SKM-1 (cell line): ENCODE results near the gene CD81.
A peak's percentile ranks its signal among the peaks of the same experiment; 100 is the strongest.

Experiments used
- DNase-seq: peaks from one replicate; lab custom pipeline; 2025; ENCODE audit not compliant: unreplicated experiment; lab: John Stamatoyannopoulos, UW

CD81 gene

DNA sequence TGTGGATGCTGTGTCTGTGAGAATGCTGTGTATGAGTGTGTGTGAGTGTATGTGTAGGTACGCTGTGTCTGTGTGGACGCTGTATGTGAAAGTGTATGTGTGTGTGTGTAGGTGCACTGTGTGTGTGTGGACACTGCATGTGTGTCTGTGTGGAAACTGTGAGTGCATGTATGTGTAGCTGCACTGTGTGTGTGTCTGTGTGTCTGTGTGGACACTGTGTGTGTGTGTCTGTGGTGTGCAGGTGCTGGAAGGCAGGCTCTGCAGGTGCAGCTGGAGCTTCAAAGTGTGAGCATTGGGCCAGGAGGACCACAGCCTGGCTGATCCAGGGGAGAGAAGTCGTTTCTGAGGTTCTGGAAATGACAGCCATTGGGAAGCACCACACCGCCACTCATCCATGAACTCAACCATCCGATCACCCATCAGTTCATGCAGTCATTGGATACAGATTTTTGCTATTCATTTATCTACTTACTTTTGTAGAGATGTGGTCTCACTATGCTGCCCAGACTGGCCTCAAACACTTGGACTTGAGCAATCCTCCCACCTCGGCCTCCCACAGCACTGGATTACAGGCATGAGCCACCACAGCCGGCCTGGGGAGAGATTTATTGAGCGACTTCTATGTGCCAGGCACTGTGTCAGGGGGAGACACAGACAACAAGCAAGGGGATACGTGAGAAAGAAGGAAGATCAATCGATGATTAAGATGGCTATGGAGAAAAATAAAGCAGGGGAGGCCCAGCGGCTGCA lies 57.6 kb downstream of the CD81 start:
- no peak for DNase-seq

GRCh38 chr11:2435288-2436012 lies 58.3 kb downstream of the CD81 start:
- DNase-seq = no peak

GRCh38 chr11:2436013-2436520 lies 59.0 kb downstream of the CD81 start:
- no peak for DNase-seq

GRCh38 chr11:2436521-2437031 lies 59.5 kb downstream of the CD81 start:
- DNase-seq = no peak

- DNase-seq = no peak
These were observed 60.4 kb downstream of the CD81 start for GRCh38 chr11:2437516-2437915.

DNA sequence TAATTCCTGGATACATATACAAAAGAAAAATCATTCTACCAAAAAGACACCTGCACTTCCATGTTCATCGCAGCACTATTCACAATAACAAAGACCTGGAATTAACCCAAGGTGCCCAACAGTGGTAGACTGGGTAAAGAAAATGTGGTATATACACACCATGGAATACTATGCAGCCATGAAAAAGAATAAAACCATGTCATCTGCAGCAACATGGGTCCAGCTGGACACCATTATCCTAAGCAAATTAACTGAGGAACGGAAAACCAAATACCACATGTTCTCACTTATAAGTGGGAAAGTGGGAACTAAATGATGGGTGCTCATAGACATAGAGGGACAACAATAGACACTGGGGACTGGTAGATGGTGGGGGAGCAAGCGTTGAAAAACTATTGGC lies 62.7 kb downstream of the CD81 start:
- DNase-seq = no peak

DNA sequence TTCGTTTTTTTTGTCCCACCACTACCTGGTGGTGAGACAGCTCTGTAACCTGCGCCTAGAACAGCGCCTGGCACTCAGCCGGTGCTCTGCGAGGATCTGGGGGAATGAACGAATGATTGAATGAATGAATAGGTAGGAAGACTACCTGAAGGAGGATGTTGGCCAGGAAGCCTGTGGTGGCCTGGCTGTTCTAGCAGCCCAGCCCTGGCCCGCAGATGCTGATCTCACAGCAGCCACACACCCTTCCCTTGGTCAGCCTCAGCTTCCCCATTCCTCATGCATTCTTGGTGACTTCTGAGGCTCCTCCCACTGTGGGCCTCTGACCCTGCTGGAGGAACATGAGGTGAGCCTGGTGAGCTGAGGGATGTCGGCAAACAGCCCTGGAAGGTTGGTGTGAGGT lies 63.5 kb downstream of the CD81 start:
- peak; percentile 85 for DNase-seq

DNA sequence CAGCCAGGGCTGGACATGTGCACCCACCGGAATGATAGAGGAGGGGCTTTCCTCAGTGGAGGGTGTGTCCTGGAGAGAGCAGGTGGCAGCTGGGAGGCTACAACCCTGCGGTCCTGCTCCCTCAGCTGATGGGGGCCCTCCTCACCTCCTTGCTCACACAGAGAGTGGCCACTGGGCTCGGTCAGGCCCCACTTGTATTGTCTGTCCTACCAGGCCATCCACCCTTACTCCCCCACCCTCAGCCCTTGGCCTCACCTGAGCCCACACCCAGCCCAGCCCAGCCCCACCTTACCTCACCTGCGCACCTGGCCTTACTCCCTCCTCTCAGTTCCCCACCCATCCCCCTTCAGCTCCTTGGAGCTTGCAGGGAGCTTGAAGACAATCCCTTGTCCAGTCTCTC lies 64.1 kb downstream of the CD81 start:
- no peak for DNase-seq

GRCh38 chr11:2442589-2442988 lies 65.5 kb downstream of the CD81 start:
- no peak for DNase-seq

DNA sequence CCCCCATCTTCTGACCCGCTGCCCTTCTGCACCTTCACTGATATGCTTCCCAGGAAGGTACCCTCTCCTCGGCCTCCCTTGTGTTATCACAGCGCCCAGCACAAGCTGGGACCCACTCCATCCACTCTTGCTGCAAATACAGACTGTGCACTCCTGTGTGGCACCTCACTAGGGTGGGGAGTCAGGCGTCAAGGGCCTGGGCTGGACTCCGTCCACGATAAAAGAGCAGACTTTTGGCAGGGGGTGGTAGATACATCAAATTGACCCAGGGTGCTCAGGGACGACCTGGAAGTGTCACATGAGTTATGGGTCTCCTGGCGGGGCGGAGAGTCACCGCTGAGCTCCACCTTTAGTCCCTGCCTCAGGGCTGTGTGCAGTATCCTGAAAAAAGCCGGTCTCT lies 66.3 kb downstream of the CD81 start:
- DNase-seq = no peak

- DNase-seq = no peak
These were observed 67.0 kb downstream of the CD81 start, which contains the start of gene TRPM5 for GRCh38 chr11:2443881-2444820. Gene TRPM5, minus strand, starts transcription at chr11:2444514. Its CDS starts 21,478 bp downstream, at chr11:2423036.

- DNase-seq = peak; percentile 52
These were observed 68.0 kb downstream of the CD81 start, which contains the start of gene KCNQ1 for GRCh38 chr11:2444821-2445745. Gene KCNQ1, plus strand, starts transcription at chr11:2445008. Its CDS starts 91 bp downstream, at chr11:2445099.

DNA sequence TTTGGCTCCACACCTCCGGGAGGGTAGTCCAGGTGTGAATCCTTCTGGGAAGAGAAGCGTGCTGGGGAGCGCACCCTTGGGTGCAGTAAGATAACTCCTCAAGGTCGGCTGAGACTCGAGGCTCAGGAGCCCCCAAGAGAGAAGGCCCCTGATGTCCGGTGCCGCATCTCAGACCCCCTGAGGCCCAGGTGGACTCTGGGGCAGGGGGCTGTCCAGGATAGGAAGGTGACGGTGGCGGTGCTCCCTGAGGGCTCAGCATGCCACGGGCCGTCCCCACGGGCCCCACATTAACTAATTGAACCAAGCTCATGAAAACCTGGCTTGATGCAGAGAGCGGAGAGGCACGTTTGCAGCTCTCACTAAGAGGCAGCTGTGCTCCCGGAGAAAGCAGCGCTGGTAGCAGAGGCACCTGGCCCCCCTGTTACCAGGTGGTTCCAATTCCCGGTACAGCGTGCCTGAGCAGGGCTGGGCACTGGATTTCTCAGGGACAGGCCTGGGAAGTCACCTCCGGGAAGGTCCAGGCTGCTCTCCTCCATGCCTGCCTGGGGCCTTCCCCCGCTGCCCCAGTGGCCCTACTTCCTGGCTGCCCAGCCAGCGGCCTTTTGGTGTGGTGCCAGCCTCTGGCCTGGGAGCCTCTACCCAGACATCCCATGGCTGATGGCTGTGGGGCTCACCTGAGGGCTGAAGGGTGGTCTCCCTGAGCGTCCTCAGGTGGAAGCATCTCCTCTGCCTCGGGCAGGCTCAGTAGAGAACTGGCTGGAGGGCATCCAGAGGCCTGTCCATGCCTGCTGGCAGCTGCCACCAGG lies 68.8 kb downstream of the CD81 start:
- DNase-seq = no peak

DNA sequence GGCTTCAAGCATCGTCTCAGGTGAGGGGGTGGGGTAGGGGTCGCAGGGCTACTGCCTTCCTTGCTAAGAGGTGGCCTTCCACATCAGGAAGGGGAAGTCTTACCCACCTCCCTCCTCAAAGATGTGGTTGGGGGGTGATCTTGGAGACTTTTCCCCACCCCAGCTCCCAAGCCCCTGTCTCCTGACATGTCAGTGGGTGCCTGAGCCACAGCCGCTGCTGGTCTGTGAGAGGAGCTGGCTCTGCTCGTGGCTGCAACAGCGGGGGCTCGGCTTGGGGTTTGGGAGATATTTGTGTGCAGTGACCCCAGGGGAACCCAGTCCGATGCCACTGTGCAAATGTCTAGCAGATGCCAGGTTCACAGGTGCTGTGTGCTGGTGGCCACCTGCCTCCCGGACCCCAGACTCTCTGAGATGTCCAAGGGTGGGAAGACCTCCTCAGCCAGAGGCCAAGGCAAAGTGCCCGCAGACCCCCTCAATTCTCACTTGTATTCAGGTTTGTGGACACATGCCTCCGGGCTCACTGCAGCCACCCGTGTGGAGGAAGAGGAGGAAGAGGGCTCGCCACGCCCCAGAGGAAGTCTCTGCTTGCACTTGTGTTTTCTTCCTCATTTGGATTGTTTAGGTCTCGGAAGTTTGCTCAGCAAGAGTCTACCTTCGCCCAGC lies 69.6 kb downstream of the CD81 start:
- peak; percentile 66 for DNase-seq
